ENCODE results near the gene HIBADH. TPM values are rescaled to one million over a fixed set of nuclear protein-coding genes. Genes with fewer than 3 reads are reported as not detected.

HIBADH gene
- total RNA-seq, 2 donors from 2014 or later: 21.7 to 30.7 TPM

DNA sequence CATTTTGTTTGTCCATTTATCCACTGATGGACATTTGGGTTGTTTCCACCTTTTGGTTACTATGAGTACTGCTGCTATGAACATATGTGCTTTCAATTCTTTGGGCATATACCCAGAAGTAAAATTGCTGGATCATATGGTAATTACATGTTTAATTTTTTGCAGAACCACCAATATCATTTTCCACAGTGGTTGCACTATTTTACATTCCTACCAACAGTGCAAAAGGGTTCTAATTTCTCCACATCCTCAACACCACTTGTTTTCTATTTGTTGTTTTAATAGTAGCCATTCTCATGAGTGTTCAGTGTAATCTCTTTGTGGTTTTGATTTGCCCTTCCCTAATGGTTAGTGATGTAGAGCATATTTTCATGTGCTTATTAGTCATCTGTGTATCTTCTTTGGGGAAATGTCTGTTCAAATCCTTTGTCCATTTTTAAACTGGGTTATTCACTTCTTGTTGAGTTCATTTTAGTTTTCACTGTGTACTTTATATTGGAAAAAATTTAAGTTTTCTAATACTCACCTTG, 101.9 kb downstream of the HIBADH start:
- DNase-seq (ENCODE audit: low spot score): no peak
- no peak for ATAC-seq (ENCODE audit: insufficient number of reproducible peaks, low FRiP score, low read depth)
- TF ChIP-seq, protein P1, sequence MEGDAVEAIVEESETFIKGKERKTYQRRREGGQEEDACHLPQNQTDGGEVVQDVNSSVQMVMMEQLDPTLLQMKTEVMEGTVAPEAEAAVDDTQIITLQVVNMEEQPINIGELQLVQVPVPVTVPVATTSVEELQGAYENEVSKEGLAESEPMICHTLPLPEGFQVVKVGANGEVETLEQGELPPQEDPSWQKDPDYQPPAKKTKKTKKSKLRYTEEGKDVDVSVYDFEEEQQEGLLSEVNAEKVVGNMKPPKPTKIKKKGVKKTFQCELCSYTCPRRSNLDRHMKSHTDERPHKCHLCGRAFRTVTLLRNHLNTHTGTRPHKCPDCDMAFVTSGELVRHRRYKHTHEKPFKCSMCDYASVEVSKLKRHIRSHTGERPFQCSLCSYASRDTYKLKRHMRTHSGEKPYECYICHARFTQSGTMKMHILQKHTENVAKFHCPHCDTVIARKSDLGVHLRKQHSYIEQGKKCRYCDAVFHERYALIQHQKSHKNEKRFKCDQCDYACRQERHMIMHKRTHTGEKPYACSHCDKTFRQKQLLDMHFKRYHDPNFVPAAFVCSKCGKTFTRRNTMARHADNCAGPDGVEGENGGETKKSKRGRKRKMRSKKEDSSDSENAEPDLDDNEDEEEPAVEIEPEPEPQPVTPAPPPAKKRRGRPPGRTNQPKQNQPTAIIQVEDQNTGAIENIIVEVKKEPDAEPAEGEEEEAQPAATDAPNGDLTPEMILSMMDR (IDR thresholded peaks at IDR 0.05): no peak
- H3K4me3 ChIP-seq: no peak overlapping the region
- H3K4me1 ChIP-seq (ENCODE audit: control insufficient read depth in 1 of 2, low read depth in 2 of 2): no peaks in the 10 kb centered on the region
- H3K27ac ChIP-seq: no peak overlapping the region
- no peaks in the 10 kb centered on the region for H3K36me3 ChIP-seq
- H3K27me3 ChIP-seq (replicated peaks; ENCODE audit: insufficient read depth): no peaks in the 10 kb centered on the region
- H3K9me3 ChIP-seq: peaks cover 6% of the 10 kb centered on the region

DNA sequence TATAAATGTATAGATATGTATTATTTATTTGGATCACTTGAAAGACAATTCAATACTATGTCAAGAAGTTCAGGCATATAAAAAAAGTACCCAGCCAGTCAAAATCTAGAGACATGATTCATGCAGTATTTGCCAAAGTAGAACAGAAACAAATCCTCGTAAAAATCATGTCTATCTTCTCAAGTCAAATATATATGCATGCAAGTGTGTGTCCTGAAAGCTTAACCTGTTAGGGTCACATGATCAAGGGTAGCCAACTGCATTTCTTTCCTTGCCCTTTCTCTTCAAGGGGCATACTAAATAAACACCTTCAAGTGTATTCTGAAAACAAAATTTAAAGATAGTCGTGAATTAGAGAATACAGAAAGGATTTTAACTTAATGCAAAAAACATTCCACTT, 107.0 kb downstream of the HIBADH start:
- TF ChIP-seq, protein P1 (IDR thresholded peaks at IDR 0.05): no peak
- H3K4me3 ChIP-seq: no peak overlapping the region
- no peaks in the 10 kb centered on the region for H3K4me1 ChIP-seq (ENCODE audit: control insufficient read depth in 1 of 2, low read depth in 2 of 2)
- H3K27ac ChIP-seq: no peak overlapping the region
- no peaks in the 10 kb centered on the region for H3K27me3 ChIP-seq (replicated peaks; ENCODE audit: insufficient read depth)
- ATAC-seq (ENCODE audit: insufficient number of reproducible peaks, low FRiP score, low read depth): no peak
- no peak for DNase-seq (ENCODE audit: low spot score)
- H3K36me3 ChIP-seq: no peaks in the 10 kb centered on the region
- H3K9me3 ChIP-seq: no peaks in the 10 kb centered on the region

DNA sequence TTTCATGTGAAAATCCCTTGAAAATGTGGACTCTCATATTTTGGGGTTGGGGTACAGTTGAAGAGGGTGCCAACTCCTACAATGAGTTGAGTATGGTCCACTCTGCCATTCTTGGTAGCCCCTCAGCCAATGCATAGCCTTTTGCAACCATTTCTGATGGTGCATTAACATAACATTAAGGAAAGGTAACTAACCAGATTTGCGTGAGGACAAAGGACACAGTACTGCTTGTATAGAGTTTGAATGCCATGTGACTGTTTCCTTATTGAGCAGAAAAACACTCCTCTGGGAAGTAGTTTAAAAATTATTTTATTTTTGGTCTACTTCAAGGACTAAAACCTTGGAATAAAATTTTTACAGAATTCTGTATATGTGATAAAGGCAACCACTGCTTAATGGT, 107.9 kb downstream of the HIBADH start:
- Histone ChIP-seq H3K4me3 (no peak overlapping the region), H3K9me3 (no peaks in the 10 kb centered on the region), H3K4me1 (ENCODE audit: control insufficient read depth in 1 of 2, low read depth in 2 of 2) (no peaks in the 10 kb centered on the region), H3K36me3 (no peaks in the 10 kb centered on the region), H3K27ac (no peak overlapping the region), H3K27me3 (replicated peaks; ENCODE audit: insufficient read depth) (no peaks in the 10 kb centered on the region)
- no peak for ATAC-seq (ENCODE audit: insufficient number of reproducible peaks, low FRiP score, low read depth)
- no peak for DNase-seq (ENCODE audit: low spot score)
- TF ChIP-seq, protein P1 (IDR thresholded peaks at IDR 0.05): no peak

DNA sequence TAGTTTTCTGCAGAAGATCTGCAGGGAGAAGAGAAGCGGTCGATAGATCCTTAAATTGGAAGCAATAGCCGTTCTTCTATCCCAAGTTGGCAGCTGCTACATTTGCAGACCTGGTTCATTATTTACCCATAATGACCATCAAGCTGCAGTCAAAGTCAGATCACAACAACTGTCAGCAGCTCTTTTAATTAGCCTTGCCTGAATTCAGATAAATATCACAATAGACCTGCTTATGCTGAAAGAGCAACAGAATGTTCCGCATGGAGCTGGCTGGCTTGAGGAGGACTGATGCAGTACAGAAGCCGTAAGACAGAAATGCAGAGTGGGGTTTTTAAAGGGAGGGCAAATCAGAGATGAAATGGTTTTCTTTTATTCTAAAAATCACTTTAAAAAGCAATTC, 109.4 kb downstream of the HIBADH start:
- no peaks in the 10 kb centered on the region for H3K4me1 ChIP-seq (ENCODE audit: control insufficient read depth in 1 of 2, low read depth in 2 of 2)
- no peaks in the 10 kb centered on the region for H3K9me3 ChIP-seq
- TF ChIP-seq, protein P1 (IDR thresholded peaks at IDR 0.05): no peak
- H3K4me3 ChIP-seq: no peak overlapping the region
- no peak for DNase-seq (ENCODE audit: low spot score)
- H3K27me3 ChIP-seq (replicated peaks; ENCODE audit: insufficient read depth): no peaks in the 10 kb centered on the region
- H3K36me3 ChIP-seq: no peaks in the 10 kb centered on the region
- no peak for ATAC-seq (ENCODE audit: insufficient number of reproducible peaks, low FRiP score, low read depth)
- no peak overlapping the region for H3K27ac ChIP-seq

DNA sequence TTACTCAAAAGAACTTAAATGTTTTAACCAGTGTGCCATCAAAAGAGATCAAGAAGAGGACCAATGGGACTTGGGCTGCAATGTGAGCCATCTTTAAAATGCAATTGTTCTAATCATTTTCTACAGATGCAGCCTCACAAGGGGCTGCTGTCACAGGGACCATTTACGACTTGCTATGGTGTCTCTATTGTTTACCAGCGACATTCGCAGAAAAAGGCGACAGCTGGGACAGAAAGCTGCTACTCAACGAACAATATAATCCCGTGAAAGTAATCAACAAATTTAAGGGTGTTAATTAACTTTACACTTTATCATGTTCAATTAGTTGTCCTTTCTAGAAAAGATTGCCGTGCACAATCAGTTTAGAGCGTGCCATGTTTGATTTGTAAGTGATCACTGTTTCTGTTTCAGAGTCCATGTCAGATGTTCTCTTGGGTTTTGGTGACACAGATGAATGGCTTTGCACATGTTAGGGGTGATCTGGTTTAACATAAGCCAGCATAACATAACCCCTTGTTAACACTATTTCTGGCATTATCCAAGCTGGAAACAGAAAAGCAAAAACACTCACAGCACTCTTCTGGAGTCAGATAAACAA, 110.8 kb downstream of the HIBADH start:
- H3K9me3 ChIP-seq: no peaks in the 10 kb centered on the region
- no peaks in the 10 kb centered on the region for H3K36me3 ChIP-seq
- ATAC-seq (ENCODE audit: insufficient number of reproducible peaks, low FRiP score, low read depth) (no peak), DNase-seq (ENCODE audit: low spot score) (no peak)
- H3K4me1 ChIP-seq (ENCODE audit: control insufficient read depth in 1 of 2, low read depth in 2 of 2): no peaks in the 10 kb centered on the region
- H3K27ac ChIP-seq: no peak overlapping the region
- TF ChIP-seq, protein P1 (IDR thresholded peaks at IDR 0.05): no peak
- no peaks in the 10 kb centered on the region for H3K27me3 ChIP-seq (replicated peaks; ENCODE audit: insufficient read depth)
- no peak overlapping the region for H3K4me3 ChIP-seq

Data from thoracic aorta (tissue), 2 donors.